T47D (cell line): ENCODE measurements around the gene LRRC7.

Experiments used
- DNase-seq, 2 experiments: peaks; one replicate each; pipeline versions ENCODE4 v3.0.0 to v3.0.0-alpha.2; 2011 to 2012; ENCODE audit warnings: low read depth in 1 of 2, low spot score in 1 of 2
- JUND ChIP-seq: IDR thresholded peaks from 2 replicates; pipeline ENCODE4 v1.6.1; 2012; ENCODE audit warnings: low read depth
- in situ Hi-C: cut with HindIII; loops from 2 replicates; pipeline ENCODE4 v1.10.0; 2016; ENCODE audit warnings: low sequenced_read_pairs, low pct_unique_long_range_greater_than_20kb

LRRC7 gene

DNA sequence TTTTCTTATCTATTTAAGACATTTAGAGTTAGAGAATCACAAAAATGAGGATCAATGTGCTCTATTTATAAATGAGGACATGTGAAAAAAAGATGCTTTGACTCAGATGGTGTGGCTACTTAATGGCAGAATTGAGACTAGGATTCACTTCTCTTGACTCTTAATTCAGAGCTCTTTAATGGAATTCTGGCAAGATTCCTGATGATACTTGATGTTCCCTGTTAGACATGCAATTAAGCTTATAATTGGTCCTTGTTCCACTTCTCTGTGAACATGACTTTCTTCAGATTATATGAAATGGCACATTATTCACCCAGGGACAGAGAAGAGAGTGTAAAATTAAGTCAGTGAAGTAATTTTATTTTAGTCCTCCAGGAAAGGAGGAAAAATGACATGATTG is 165.3 kb downstream of the LRRC7 start:
- DNase-seq = no peak
- in situ Hi-C loops = no loop called here
- TF ChIP-seq JUND = no peak

DNA sequence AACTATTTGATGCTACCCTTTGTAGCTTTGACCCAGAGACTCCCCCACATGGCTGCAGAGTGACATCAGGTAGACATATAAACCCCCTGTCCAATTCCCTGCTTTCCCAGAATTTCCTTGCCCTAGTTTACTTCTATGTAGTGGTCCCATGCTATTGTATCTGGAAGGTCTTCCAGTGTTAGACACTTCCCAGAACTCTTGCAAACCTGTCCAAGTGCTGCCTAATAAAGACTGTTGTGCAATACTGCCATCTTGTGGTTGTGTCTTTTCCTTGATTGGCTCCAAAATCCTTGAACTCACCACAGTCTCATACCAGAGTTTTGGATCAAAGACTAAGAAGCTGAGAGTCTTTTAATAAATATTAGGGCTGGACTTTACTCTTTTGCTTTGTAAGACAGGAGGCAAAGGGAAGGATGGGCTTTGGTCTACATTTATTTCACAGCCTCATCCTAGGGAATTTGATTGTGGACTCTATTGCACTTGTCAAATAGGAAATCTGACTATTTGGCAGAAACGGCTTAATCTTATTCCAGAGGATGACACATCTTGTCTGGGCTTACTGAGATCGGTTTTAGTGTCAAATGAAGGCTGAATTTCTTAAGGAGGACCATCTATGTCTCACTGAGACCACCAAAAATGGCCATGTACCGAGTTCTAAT is 169.9 kb downstream of the LRRC7 start:
- no peak for TF ChIP-seq JUND
- peak; percentile 3 to 78 for DNase-seq
- in situ Hi-C loops = no loop called here

DNA sequence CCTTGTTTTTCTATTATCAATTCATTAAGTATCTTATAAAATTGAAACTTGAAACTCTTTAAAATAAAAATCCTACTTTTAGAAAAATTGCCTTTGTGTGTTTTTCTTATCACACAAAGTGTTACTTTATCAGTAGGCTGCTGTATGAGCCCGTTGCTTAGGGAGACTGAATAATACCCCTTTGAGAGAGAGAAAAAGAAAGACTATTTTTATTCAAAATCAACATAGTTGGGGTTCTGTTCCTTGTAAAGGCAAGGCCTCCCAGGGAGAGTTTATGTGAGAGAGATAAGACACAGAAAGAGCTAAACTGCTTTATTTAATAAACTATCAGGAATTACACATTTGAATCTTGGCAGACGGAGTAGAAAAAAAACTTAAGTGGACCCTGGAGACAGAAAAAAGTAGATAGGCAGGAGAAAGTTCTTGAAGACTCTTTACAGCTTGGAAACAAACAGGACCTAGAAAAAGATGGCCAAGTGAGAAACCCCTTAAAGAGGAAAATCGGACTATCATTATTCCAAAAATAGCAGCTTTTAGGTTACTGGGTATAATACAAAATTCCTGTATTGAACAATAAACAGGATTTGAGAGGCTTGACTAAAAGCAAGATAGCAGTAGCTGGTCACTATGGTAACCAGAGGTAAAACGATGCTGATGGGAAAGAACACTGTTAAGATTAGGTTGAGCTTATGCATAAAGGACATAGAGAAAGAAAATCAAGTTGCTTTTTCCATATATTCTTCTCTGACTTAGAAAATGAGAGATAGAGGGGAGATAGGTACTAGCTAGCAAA is 170.9 kb downstream of the LRRC7 start:
- DNase-seq = no peak
- in situ Hi-C loops = no loop called here
- no peak for TF ChIP-seq JUND

- no peak for TF ChIP-seq JUND
- no peak for DNase-seq
Observed at GRCh38 chr1:69739251-69739605, 171.5 kb downstream of the LRRC7 start.

DNA sequence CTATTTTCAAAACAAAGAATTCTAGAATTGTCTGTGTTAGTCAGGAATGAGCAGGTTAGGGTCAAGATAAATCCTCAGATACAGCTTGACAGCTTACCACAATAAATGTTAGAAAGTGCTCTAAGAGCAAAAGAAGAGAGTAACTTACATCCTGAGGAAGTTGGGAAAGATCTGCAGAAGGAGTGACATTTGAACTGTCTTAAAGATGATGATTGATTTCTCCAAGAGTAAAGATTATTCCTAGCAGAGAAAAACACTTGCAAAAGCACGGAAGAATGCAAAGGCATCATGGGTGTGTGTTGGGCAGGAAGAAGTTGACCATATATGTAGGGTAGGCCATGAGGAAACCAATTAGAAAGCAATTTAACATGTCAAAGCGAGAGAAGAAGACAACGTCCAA is 175.4 kb downstream of the LRRC7 start:
- DNase-seq = no peak
- in situ Hi-C loops = no loop called here
- no peak for TF ChIP-seq JUND

More at GRCh38 chr1:69739251-69739605, 171.5 kb downstream of the LRRC7 start:
- in situ Hi-C loops = no loop called here

DNA sequence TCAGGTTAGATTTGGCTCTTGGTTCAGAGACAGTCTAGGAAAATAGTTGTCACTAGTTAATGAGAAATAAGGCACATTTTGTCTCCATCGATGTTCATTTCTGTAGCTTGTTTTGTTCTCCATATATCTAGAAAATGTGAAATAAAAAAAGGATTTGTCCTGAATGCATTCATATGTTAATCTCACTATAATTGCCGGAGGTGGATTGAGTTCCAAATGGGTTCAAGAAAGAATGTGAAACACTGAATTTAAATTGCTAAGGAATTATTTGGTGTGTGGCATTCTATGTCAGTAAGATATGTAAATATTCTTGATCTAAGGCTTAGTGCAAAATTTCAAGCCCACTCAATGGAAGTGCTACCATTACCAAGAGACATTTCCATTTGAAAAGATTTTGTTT is 176.7 kb downstream of the LRRC7 start:
- DNase-seq = no peak
- in situ Hi-C loops = no loop called here
- TF ChIP-seq JUND = no peak

DNA sequence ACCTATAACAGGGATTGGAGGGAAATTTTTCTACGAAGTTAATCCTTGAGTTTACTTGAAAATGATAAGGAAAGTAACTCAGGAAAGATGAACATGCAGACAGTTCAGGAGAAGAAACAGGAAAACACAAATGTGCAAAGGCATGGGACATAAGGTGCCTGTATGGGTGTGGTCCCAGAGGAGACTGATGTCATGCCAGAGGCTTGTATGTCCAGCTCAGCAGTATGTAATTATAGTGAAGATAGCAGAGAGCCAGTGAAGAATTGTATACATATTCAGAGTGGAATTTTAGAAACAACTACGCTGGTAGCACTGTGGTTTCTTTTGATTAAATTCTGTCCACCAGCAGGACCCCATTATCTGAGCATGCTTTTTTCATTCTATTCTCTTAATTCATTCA is 179.5 kb downstream of the LRRC7 start:
- in situ Hi-C loops = no loop called here
- no peak for TF ChIP-seq JUND
- no peak for DNase-seq

DNA sequence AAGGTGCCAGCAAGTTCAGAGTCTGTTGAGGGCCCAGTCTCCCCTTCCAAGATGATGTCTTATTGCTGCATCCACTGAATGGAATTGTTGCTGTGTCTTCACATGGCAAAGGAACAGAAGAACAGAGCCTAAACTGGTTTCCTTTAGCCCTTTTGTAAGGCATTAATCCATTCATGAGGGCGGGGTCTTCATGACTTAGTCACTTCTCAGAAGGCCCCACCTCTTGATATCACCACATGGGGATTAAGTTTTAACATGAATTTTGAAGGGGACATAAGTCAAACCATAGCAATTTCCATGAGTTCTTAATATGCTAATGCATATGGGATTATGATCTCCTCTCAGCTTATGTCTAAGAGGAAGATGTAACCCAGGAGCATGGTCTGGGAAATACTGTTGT is 182.9 kb downstream of the LRRC7 start:
- no peak for DNase-seq
- in situ Hi-C loops = no loop called here
- TF ChIP-seq JUND = no peak

GRCh38 chr1:69752831-69753230 is 185.1 kb downstream of the LRRC7 start:
- no peak for DNase-seq
- no peak for TF ChIP-seq JUND
- in situ Hi-C loops = no loop called here

DNA sequence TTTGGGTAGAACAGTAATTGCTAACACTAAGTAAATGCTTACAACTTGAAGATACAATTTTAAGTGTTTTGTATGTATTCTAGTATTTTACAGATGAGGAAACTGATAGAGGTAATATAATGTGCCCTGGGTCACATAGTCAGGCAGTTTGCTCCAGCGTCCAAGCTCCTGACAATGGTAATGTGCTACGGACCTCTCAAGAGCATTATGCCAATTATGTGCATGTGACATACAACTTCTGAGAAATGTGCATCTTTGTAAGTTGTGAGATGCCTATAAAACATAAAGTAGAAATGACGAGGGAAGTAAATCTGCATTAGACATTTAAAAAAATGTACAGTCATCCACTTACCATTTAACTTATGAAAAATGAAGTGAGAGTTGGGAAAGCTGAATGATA is 186.8 kb downstream of the LRRC7 start:
- in situ Hi-C loops = no loop called here
- TF ChIP-seq JUND = no peak
- DNase-seq = no peak

- TF ChIP-seq JUND = no peak
- DNase-seq = no peak
- in situ Hi-C loops = no loop called here
Observed at GRCh38 chr1:69755647-69756046, 187.9 kb downstream of the LRRC7 start.

- no peak for DNase-seq
- TF ChIP-seq JUND = no peak
- in situ Hi-C loops = no loop called here
Observed at GRCh38 chr1:69765951-69766350, 198.2 kb downstream of the LRRC7 start.

DNA sequence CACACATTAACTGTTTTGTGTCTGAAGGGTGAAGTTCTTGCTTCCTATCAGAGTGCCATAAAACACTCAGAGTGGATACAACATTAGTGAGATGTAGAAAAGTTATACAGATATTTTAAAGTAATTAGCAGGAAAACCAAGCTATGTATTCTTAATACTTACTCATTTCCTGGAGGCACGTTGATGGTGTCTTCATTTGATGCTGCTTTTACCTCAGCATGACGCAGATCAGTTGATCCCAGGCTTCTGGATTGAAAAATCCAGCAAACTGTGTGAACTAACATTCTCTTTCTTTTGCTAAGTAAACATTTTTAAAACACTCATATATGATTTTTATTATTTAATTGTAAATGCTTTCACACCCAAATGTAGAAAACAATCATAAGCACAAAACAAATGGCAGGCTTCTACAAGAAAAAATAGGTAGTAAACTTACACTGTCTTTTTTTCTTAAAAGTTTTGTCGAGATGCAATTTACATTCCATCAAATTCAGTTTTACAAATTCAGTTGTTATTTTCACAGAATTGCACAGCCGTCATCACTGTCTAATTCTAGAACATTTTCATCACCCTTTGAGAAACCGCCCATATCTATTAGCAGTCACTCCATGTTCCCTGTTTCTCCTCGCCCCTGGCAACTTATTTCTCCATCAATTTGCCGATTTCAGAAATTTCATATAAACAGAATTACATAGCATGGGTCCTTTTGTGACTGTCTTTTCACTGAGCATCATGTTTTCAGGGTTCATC is 198.9 kb downstream of the LRRC7 start:
- in situ Hi-C loops = no loop called here

More for the DNA sequence above, 198.9 kb downstream of the LRRC7 start:
- DNase-seq = no peak
- TF ChIP-seq JUND = no peak
